HCT116 (cell line): ENCODE measurements around the gene KASH5. TPM values are rescaled to one million over a fixed set of nuclear protein-coding genes. Genes with fewer than 3 reads are reported as not detected.
"Not testable (repeated sequence)": the region's sequence is repeated elsewhere in the genome, so short reads cannot be mapped to it uniquely, and the experiment has no call there.

ENCODE experiments used
- ATAC-seq: fragments of 200-7000 bp; cut with Tn5 transposase; 2 replicates; pipeline ENCODE4 v1.9.1; 2020; ENCODE audit warnings: mild to moderate bottlenecking, moderate library complexity
- BruUV-seq: library from RNA; stranded (reverse); fragments of 400-500 nt; replicated peaks from 2 replicates; lab custom pipeline; 2021; lab: Mats Ljungman, UMichigan
- CTCF ChIA-PET: fragments of 300-600 bp; sonication (Branson Sonifier 250); formaldehyde crosslinking; loops from one replicate; lab custom pipeline; 2021; ENCODE audit warnings: antibody characterized with exemption; lab: Charles Lee
- POLR2A ChIA-PET: fragments of 300-600, 350-600 bp; sonication (Branson Sonifier 250); formaldehyde crosslinking; loops from one replicate; lab custom pipeline; 2021; ENCODE audit warnings: antibody characterized with exemption; lab: Charles Lee
- RAD21 ChIA-PET, 2 experiments: fragments of 300-600 bp; sonication (Branson Sonifier 250); formaldehyde crosslinking; loops; one replicate each; lab custom pipeline; 2023; ENCODE audit warnings: low total read pairs in 2 of 2; ENCODE audit not compliant: uncharacterized antibody in 2 of 2, unreplicated experiment in 2 of 2, low non-redundant PET in 1 of 2; lab: Charles Lee
- DNase-seq: peaks from one replicate; pipeline ENCODE4 v3.0.0-alpha.2; 2010; ENCODE audit warnings: low read depth, low spot score
- H2AFZ ChIP-seq: fragments of 200-600 bp; shearing (Covaris generic), sonication (generic); 2 replicates; pipeline ENCODE4 v1.6.1; 2017; ENCODE audit warnings: low read depth, mixed run types, mixed read lengths, antibody characterized with exemption, low read length; ENCODE audit not compliant: poor library complexity, severe bottlenecking
- H3K27ac ChIP-seq: 2 replicates; pipeline ENCODE4 v1.5.1; 2012; ENCODE audit warnings: low read depth, low read length
- H3K27me3 ChIP-seq: fragments of 200-600 bp; sonication (generic); 2 replicates; pipeline ENCODE4 v1.6.1; 2016; ENCODE audit warnings: mixed run types, low read length, mixed read lengths; ENCODE audit not compliant: insufficient read depth
- H3K36me3 ChIP-seq, 2 experiments: fragments of 200-500 bp in 1 of 2; fragments of 200-600 bp in 1 of 2; sonication (Bioruptor generic) in 1 of 2; sonication (generic) in 1 of 2; 2 replicates each; pipeline versions ENCODE4 v1.5.1 to v1.6.1; 2014 to 2016; ENCODE audit warnings: low read length in 2 of 2, inconsistent platforms in 1 of 2, mixed read lengths in 1 of 2, mixed run types in 1 of 2; ENCODE audit not compliant: insufficient read depth in 2 of 2, control insufficient read depth in 1 of 2
- H3K4me1 ChIP-seq, 2 experiments: fragments of 200-600 bp in 1 of 2; sonication (generic) in 1 of 2; 2 replicates each; pipeline versions ENCODE4 v1.5.1 to v1.6.1; 2012 to 2017; ENCODE audit warnings: low read length in 2 of 2, inconsistent platforms in 1 of 2, mild to moderate bottlenecking in 1 of 2, mixed read lengths in 1 of 2, mixed run types in 1 of 2, moderate library complexity in 1 of 2; ENCODE audit not compliant: insufficient read depth in 2 of 2, control insufficient read depth in 1 of 2
- H3K4me2 ChIP-seq: fragments of 200-600 bp; sonication (generic); 2 replicates; pipeline ENCODE4 v1.6.1; 2017; ENCODE audit warnings: mixed run types, low read length, mixed read lengths
- H3K4me3 ChIP-seq, 2 experiments: fragments of 200-600 bp in 1 of 2; sonication (generic) in 1 of 2; replicated peaks in 1 of 2; 2 replicates each; pipeline ENCODE4 v1.5.1; 2011 to 2016; ENCODE audit warnings: low read length in 2 of 2, control low read depth in 1 of 2, low read depth in 1 of 2, mild to moderate bottlenecking in 1 of 2, mixed read lengths in 1 of 2, mixed run types in 1 of 2
- H3K79me2 ChIP-seq: fragments of 200-600 bp; sonication (generic); 2 replicates; pipeline ENCODE4 v1.6.1; 2017; ENCODE audit warnings: mild to moderate bottlenecking, mixed run types, low read length, moderate library complexity, mixed read lengths; ENCODE audit not compliant: insufficient read depth
- H3K9ac ChIP-seq: fragments of 200-600 bp; sonication (generic); 2 replicates; pipeline ENCODE4 v1.6.1; 2016; ENCODE audit warnings: low read length, mixed read lengths
- H3K9me2 ChIP-seq: fragments of 200-600 bp; sonication (generic), shearing (Covaris generic); 2 replicates; pipeline ENCODE4 v1.6.1; 2017; ENCODE audit warnings: mixed run types, mild to moderate bottlenecking, moderate library complexity; ENCODE audit not compliant: insufficient read depth
- H3K9me3 ChIP-seq, 2 experiments: fragments of 200-500 bp in 1 of 2; fragments of 200-600 bp in 1 of 2; sonication (Bioruptor generic) in 1 of 2; sonication (generic) in 1 of 2; 2 replicates each; pipeline ENCODE4 v1.6.1; 2014 to 2017; ENCODE audit warnings: low read length in 2 of 2, mixed read lengths in 2 of 2, inconsistent platforms in 1 of 2, low read depth in 1 of 2, mild to moderate bottlenecking in 1 of 2, mixed run types in 1 of 2, moderate library complexity in 1 of 2; ENCODE audit not compliant: control insufficient read depth in 1 of 2, insufficient read depth in 1 of 2
- H4K20me1 ChIP-seq: fragments of 200-600 bp; sonication (generic), shearing (Covaris generic); 2 replicates; pipeline ENCODE4 v1.6.1; 2017; ENCODE audit warnings: mixed run types, mild to moderate bottlenecking, moderate library complexity; ENCODE audit not compliant: insufficient read depth
- POLR2A ChIP-seq: IDR thresholded peaks from 2 replicates; pipeline ENCODE4 v1.7.0; 2011; ENCODE audit warnings: borderline replicate concordance; ENCODE audit not compliant: insufficient read depth, insufficient read length; ENCODE audit errors: extremely low read depth
- intact Hi-C: fragments of 100-400 bp; cut with micrococcal nuclease; formaldehyde crosslinking; loops from 2 replicates; pipeline ENCODE4 v1.10.0; 2022
- total RNA-seq: library from RNA; stranded (reverse); gene quantifications from one replicate; pipeline ENCODE4 v1.2.1, GENCODE V29; 2021; ENCODE audit not compliant: unreplicated experiment

KASH5 gene
- total RNA-seq, 1 experiment from 2014 or later = not detected

DNA sequence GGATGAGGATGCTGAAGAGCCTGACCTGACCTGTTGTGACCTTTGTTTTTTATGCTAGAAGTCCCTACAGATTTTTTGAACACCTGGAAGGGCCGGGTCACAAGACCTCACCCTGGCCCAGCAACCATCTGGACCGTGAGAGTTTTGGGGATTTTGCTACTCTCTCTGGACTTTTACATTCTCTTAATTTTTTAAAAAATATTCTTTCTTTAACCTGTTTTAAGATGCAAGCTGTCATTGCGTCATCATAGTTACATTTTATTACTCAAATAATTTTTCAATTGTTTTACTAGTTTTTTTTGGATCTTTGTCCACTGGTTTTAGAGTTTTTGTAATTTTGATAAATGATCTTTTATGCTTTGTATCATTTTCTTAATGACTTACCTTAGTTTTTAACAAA lies 16.9 kb upstream of the KASH5 start:
- Histone ChIP-seq H3K4me3 (no peak overlapping the region), H3K79me2 (no peaks in the 10 kb centered on the region), H3K36me3 (no peaks in the 10 kb centered on the region), H3K9ac (no peak overlapping the region), H2AFZ (no peak overlapping the region), H3K4me2 (no peak overlapping the region), H3K9me3 (peaks cover 8 to 13% of the 10 kb centered on the region in 2 experiments; a peak in 2 of 4 replicates), H4K20me1 (no peaks in the 10 kb centered on the region), H3K27me3 (no peaks in the 10 kb centered on the region), H3K9me2 (no peaks in the 10 kb centered on the region), H3K4me1 (no peaks in the 10 kb centered on the region; a peak in 1 of 4 replicates), H3K27ac (no peak overlapping the region)
- RAD21 ChIA-PET = no interaction called here
- ATAC-seq (no peak), DNase-seq (no peak)
- POLR2A ChIA-PET = no interaction called here
- no peak for TF ChIP-seq POLR2A
- intact Hi-C loops = no loop called here
- no TSS peak for BruUV-seq
- CTCF ChIA-PET = no interaction called here

GRCh38 chr19:49373174-49373573 lies 14.9 kb upstream of the KASH5 start:
- H3K9me2 ChIP-seq, H3K4me1 ChIP-seq, ATAC-seq, H3K79me2 ChIP-seq, H3K9ac ChIP-seq, H3K36me3 ChIP-seq, H2AFZ ChIP-seq, H3K27ac ChIP-seq, H3K4me3 ChIP-seq, BruUV-seq, intact Hi-C loops, DNase-seq, RAD21 ChIA-PET, H3K4me2 ChIP-seq, POLR2A ChIA-PET, H3K27me3 ChIP-seq, H4K20me1 ChIP-seq, CTCF ChIA-PET: not testable (repeated sequence)
- peaks cover 8 to 13% of the 10 kb centered on the region in 2 experiments; a peak in 2 of 4 replicates for H3K9me3 ChIP-seq
